Measurements from ENCODE around the gene SF3B1. TPM values are rescaled to one million over a fixed set of nuclear protein-coding genes. Genes with fewer than 3 reads are reported as not detected.
"Not testable (repeated sequence)": the region's sequence is repeated elsewhere in the genome, so short reads cannot be mapped to it uniquely, and the experiment has no call there.

SF3B1 gene
- total RNA-seq, 1 donor from 2014 or later, result 252 TPM

GRCh38 chr2:197378086-197378485, 56.7 kb downstream of the SF3B1 start:
- no peaks in the 10 kb centered on the region for H3K36me3 ChIP-seq
- no peak for TF ChIP-seq CTCF (IDR thresholded peaks at IDR 0.05)

GRCh38 chr2:197377670-197378069, 57.2 kb downstream of the SF3B1 start:
- no peak for DNase-seq
- no peaks in the 10 kb centered on the region for H3K36me3 ChIP-seq
- TF ChIP-seq CTCF (IDR thresholded peaks at IDR 0.05), result no peak
- H3K27me3 ChIP-seq, result no peaks in the 10 kb centered on the region
- no peak for ATAC-seq
- no peaks in the 10 kb centered on the region for H3K9me3 ChIP-seq
- no peak overlapping the region for H3K4me3 ChIP-seq
- intact Hi-C loops (cut with DNase I), result loop anchor here (10.0 kb wide), 1 partner anchor 363 kb away; no protein-coding TSS in a partner anchor
- H3K4me1 ChIP-seq, result no peaks in the 10 kb centered on the region
- no peak overlapping the region for H3K27ac ChIP-seq

More at GRCh38 chr2:197378086-197378485, 56.7 kb downstream of the SF3B1 start:
- intact Hi-C loops (cut with DNase I), result loop anchor here (10.0 kb wide), 1 partner anchor 363 kb away; no protein-coding TSS in a partner anchor
- no peak overlapping the region for H3K4me3 ChIP-seq
- no peaks in the 10 kb centered on the region for H3K27me3 ChIP-seq
- ATAC-seq (no peak), DNase-seq (no peak)
- no peaks in the 10 kb centered on the region for H3K9me3 ChIP-seq
- H3K4me1 ChIP-seq, result no peaks in the 10 kb centered on the region
- H3K27ac ChIP-seq, result no peak overlapping the region

- H3K9me3 ChIP-seq, result no peaks in the 10 kb centered on the region
- intact Hi-C loops (cut with DNase I), result loop anchor here (10.0 kb wide), 1 partner anchor 358 kb away; no protein-coding TSS in a partner anchor
- H3K4me1 ChIP-seq, result peaks cover 9% of the 10 kb centered on the region
- DNase-seq (no peak), ATAC-seq (no peak)
- no peak overlapping the region for H3K4me3 ChIP-seq
- TF ChIP-seq CTCF (IDR thresholded peaks at IDR 0.05), result no peak
- no peaks in the 10 kb centered on the region for H3K27me3 ChIP-seq
- H3K27ac ChIP-seq, result no peak overlapping the region
- H3K36me3 ChIP-seq, result no peaks in the 10 kb centered on the region
These were observed 62.2 kb downstream of the SF3B1 start for GRCh38 chr2:197372592-197372991.

- H3K36me3 ChIP-seq, H3K4me3 ChIP-seq, ATAC-seq, DNase-seq, H3K9me3 ChIP-seq, H3K4me1 ChIP-seq, H3K27ac ChIP-seq, H3K27me3 ChIP-seq: not testable (repeated sequence)
- intact Hi-C loops (cut with DNase I), result loop anchor here (10.0 kb wide), 1 partner anchor 356 kb away; no protein-coding TSS in a partner anchor
These were observed 64.2 kb downstream of the SF3B1 start for GRCh38 chr2:197370664-197371063.

GRCh38 chr2:197369933-197370320, 64.9 kb downstream of the SF3B1 start:
- Histone ChIP-seq H3K27ac (no peak overlapping the region), H3K4me1 (peaks cover 9% of the 10 kb centered on the region), H3K27me3 (no peaks in the 10 kb centered on the region), H3K4me3 (no peak overlapping the region), H3K36me3 (no peaks in the 10 kb centered on the region), H3K9me3 (no peaks in the 10 kb centered on the region)
- TF ChIP-seq CTCF (IDR thresholded peaks at IDR 0.05), result no peak
- ATAC-seq, result no peak
- intact Hi-C loops (cut with DNase I), result loop anchor here (10.0 kb wide), 1 partner anchor 355 kb away; no protein-coding TSS in a partner anchor
- no peak for DNase-seq

GRCh38 chr2:197369228-197369932, 65.4 kb downstream of the SF3B1 start:
- H3K36me3 ChIP-seq, result no peaks in the 10 kb centered on the region
- no peak overlapping the region for H3K27ac ChIP-seq
- no peaks in the 10 kb centered on the region for H3K9me3 ChIP-seq
- peaks cover 9% of the 10 kb centered on the region for H3K4me1 ChIP-seq
- TF ChIP-seq CTCF (IDR thresholded peaks at IDR 0.05), result no peak
- H3K4me3 ChIP-seq, result no peak overlapping the region
- no peaks in the 10 kb centered on the region for H3K27me3 ChIP-seq
- intact Hi-C loops (cut with DNase I), result no loop called here
- DNase-seq (no peak), ATAC-seq (peak; percentile 43)
